ENCODE results near the gene SEMA5B.

Gene SEMA5B

GRCh38 chr3:122988508-122988907, 39.1 kb downstream of the SEMA5B start:
- Histone ChIP-seq H3K4me3 (IDR thresholded peaks at IDR 0.05; ENCODE audit: insufficient read depth, low read depth, low read length) (no peak overlapping the region), H3K4me1 (ENCODE audit: low read depth, poor library complexity, severe bottlenecking) (no peaks in the 10 kb centered on the region), H4K20me1 (ENCODE audit: insufficient read depth) (no peaks in the 10 kb centered on the region), H3K27me3 (ENCODE audit: insufficient read depth, low read depth) (peaks cover 3% of the 10 kb centered on the region; the same call in 1 of the 2 replicates), H2AFZ (ENCODE audit: low read depth) (no peak overlapping the region), H3K4me2 (no peak overlapping the region), H3K36me3 (ENCODE audit: insufficient read depth) (no peaks in the 10 kb centered on the region), H3K9ac (no peak overlapping the region), H3K79me2 (ENCODE audit: insufficient read depth, low read depth) (no peaks in the 10 kb centered on the region), H3K27ac (no peak overlapping the region)
- no peak for TF ChIP-seq CTCF (conservative IDR thresholded peaks at IDR 0.05; ENCODE audit: low read depth, low read length)

- Histone ChIP-seq H3K79me2 (ENCODE audit: insufficient read depth, low read depth) (no peaks in the 10 kb centered on the region), H3K36me3 (ENCODE audit: insufficient read depth) (no peaks in the 10 kb centered on the region), H3K4me1 (ENCODE audit: low read depth, poor library complexity, severe bottlenecking) (no peaks in the 10 kb centered on the region), H3K27ac (no peak overlapping the region), H3K27me3 (ENCODE audit: insufficient read depth, low read depth) (peaks cover 3% of the 10 kb centered on the region; the same call in 1 of the 2 replicates), H3K9ac (no peak overlapping the region), H3K4me2 (no peak overlapping the region), H4K20me1 (ENCODE audit: insufficient read depth) (no peaks in the 10 kb centered on the region), H3K4me3 (IDR thresholded peaks at IDR 0.05; ENCODE audit: insufficient read depth, low read depth, low read length) (no peak overlapping the region), H2AFZ (ENCODE audit: low read depth) (no peak overlapping the region)
- TF ChIP-seq CTCF (conservative IDR thresholded peaks at IDR 0.05; ENCODE audit: low read depth, low read length): no peak
Observed at GRCh38 chr3:122987736-122988319, 39.7 kb downstream of the SEMA5B start.

- Histone ChIP-seq H3K4me2 (no peak overlapping the region), H2AFZ (ENCODE audit: low read depth) (no peak overlapping the region), H3K79me2 (ENCODE audit: insufficient read depth, low read depth) (no peaks in the 10 kb centered on the region), H3K27ac (no peak overlapping the region), H3K9ac (no peak overlapping the region), H3K36me3 (ENCODE audit: insufficient read depth) (no peaks in the 10 kb centered on the region), H4K20me1 (ENCODE audit: insufficient read depth) (no peaks in the 10 kb centered on the region), H3K4me1 (ENCODE audit: low read depth, poor library complexity, severe bottlenecking) (no peaks in the 10 kb centered on the region), H3K4me3 (IDR thresholded peaks at IDR 0.05; ENCODE audit: insufficient read depth, low read depth, low read length) (no peak overlapping the region), H3K27me3 (ENCODE audit: insufficient read depth, low read depth) (no peaks in the 10 kb centered on the region; the same call in 1 of the 2 replicates)
- TF ChIP-seq CTCF (conservative IDR thresholded peaks at IDR 0.05; ENCODE audit: low read depth, low read length): no peak
Observed at GRCh38 chr3:122987231-122987630, 40.3 kb downstream of the SEMA5B start.

GRCh38 chr3:122986693-122987179, 40.8 kb downstream of the SEMA5B start:
- no peaks in the 10 kb centered on the region for H4K20me1 ChIP-seq (ENCODE audit: insufficient read depth)
- H3K36me3 ChIP-seq (ENCODE audit: insufficient read depth): no peaks in the 10 kb centered on the region
- no peak overlapping the region for H3K9ac ChIP-seq
- no peak overlapping the region for H3K4me3 ChIP-seq (IDR thresholded peaks at IDR 0.05; ENCODE audit: insufficient read depth, low read depth, low read length)
- no peaks in the 10 kb centered on the region for H3K79me2 ChIP-seq (ENCODE audit: insufficient read depth, low read depth)
- no peaks in the 10 kb centered on the region; the same call in 1 of the 2 replicates for H3K27me3 ChIP-seq (ENCODE audit: insufficient read depth, low read depth)
- no peak overlapping the region for H2AFZ ChIP-seq (ENCODE audit: low read depth)
- H3K4me1 ChIP-seq (ENCODE audit: low read depth, poor library complexity, severe bottlenecking): no peaks in the 10 kb centered on the region
- no peak overlapping the region for H3K27ac ChIP-seq
- TF ChIP-seq CTCF (conservative IDR thresholded peaks at IDR 0.05; ENCODE audit: low read depth, low read length): no peak
- no peak overlapping the region for H3K4me2 ChIP-seq

Measured in KMS-11 (cell line).